Fibroblast of skin of left biceps (primary cell): ENCODE measurements around the gene TATDN2.
"Not testable (repeated sequence)": the region's sequence is repeated elsewhere in the genome, so short reads cannot be mapped to it uniquely, and the experiment has no call there.

ENCODE experiments used
- DNase-seq, 2 experiments: peaks; one replicate each; pipeline ENCODE4 v3.0.0-alpha.2; 2013; ENCODE audit warnings: low read depth in 2 of 2

TATDN2 gene

GRCh38 chr3:10269443-10269842, 21.2 kb downstream of the TATDN2 start:
- DNase-seq = no peak

GRCh38 chr3:10272476-10272875, 24.2 kb downstream of the TATDN2 start:
- not testable (repeated sequence) for DNase-seq

- DNase-seq = no peak
Observed at GRCh38 chr3:10272977-10273376, 24.7 kb downstream of the TATDN2 start.

- no peak for DNase-seq
Observed at GRCh38 chr3:10273702-10274305, 25.5 kb downstream of the TATDN2 start.

GRCh38 chr3:10274601-10275000, 26.3 kb downstream of the TATDN2 start:
- no peak for DNase-seq

GRCh38 chr3:10277115-10277625, 28.9 kb downstream of the TATDN2 start:
- no peak for DNase-seq

GRCh38 chr3:10278501-10278900, 30.2 kb downstream of the TATDN2 start:
- DNase-seq = no peak

GRCh38 chr3:10279384-10280176, 31.3 kb downstream of the TATDN2 start:
- no peak for DNase-seq

GRCh38 chr3:10280177-10280529, 31.9 kb downstream of the TATDN2 start:
- DNase-seq = no peak

- no peak for DNase-seq
Observed at GRCh38 chr3:10280571-10280970, 32.3 kb downstream of the TATDN2 start.

- peak in 1 of 2 experiments; percentile 3 for DNase-seq
Observed at GRCh38 chr3:10281951-10282350, 33.7 kb downstream of the TATDN2 start.

GRCh38 chr3:10283638-10284037, 35.4 kb downstream of the TATDN2 start:
- DNase-seq = no peak

- no peak for DNase-seq
Observed at GRCh38 chr3:10284496-10284895, 36.2 kb downstream of the TATDN2 start.

GRCh38 chr3:10285272-10286132, 37.2 kb downstream of the TATDN2 start:
- no peak for DNase-seq

- no peak for DNase-seq
Observed at GRCh38 chr3:10286133-10286524, 37.9 kb downstream of the TATDN2 start.

GRCh38 chr3:10286596-10287295, 38.5 kb downstream of the TATDN2 start:
- peak; percentile 67 to 71 for DNase-seq

- DNase-seq = no peak
Observed at GRCh38 chr3:10287936-10288574, 39.8 kb downstream of the TATDN2 start.

GRCh38 chr3:10288575-10288960, 40.3 kb downstream of the TATDN2 start:
- no peak for DNase-seq

- DNase-seq = no peak
Observed at GRCh38 chr3:10289077-10289476, 40.8 kb downstream of the TATDN2 start.

- DNase-seq = no peak
Observed at GRCh38 chr3:10289787-10290355, 41.6 kb downstream of the TATDN2 start.
